ENCODE data around the gene PRDM11. TPM values are rescaled to one million over a fixed set of nuclear protein-coding genes. Genes with fewer than 3 reads are reported as not detected.
A peak's percentile ranks its signal among the peaks of the same experiment; 100 is the strongest.

PRDM11 gene
- total RNA-seq, 1 experiment from 2014 or later = 2.7 TPM

- Histone ChIP-seq H3K4me2 (ENCODE audit: low read depth, low read length, poor library complexity, severe bottlenecking) (no peak overlapping the region), H3K4me3 (ENCODE audit: low read length) (no peak overlapping the region), H3K36me3 (ENCODE audit: insufficient read depth, low read length) (no peaks in the 10 kb centered on the region), H3K9ac (ENCODE audit: low read length) (no peak overlapping the region), H2AFZ (ENCODE audit: low read length) (no peak overlapping the region), H3K27ac (ENCODE audit: low read length) (no peak overlapping the region), H3K79me2 (ENCODE audit: low read length) (no peaks in the 10 kb centered on the region), H3K9me2 (replicated peaks; ENCODE audit: insufficient read depth, low read length) (no peaks in the 10 kb centered on the region), H3K27me3 (ENCODE audit: low read length) (no peaks in the 10 kb centered on the region), H3K4me1 (ENCODE audit: low read length) (peaks cover 24% of the 10 kb centered on the region), H3K9me3 (ENCODE audit: low read length) (no peaks in the 10 kb centered on the region), H4K20me1 (ENCODE audit: insufficient read depth, low read depth, low read length) (no peaks in the 10 kb centered on the region)
- DNase-seq = no peak
Measured at GRCh38 chr11:45104790-45105084, 41.7 kb upstream of the PRDM11 start.

GRCh38 chr11:45105233-45105983 is 41.0 kb upstream of the PRDM11 start:
- H3K27ac ChIP-seq (ENCODE audit: low read length) = no peak overlapping the region
- no peaks in the 10 kb centered on the region for H3K9me2 ChIP-seq (replicated peaks; ENCODE audit: insufficient read depth, low read length)
- no peaks in the 10 kb centered on the region for H3K9me3 ChIP-seq (ENCODE audit: low read length)
- H3K4me1 ChIP-seq (ENCODE audit: low read length) = peaks cover 24% of the 10 kb centered on the region
- H3K36me3 ChIP-seq (ENCODE audit: insufficient read depth, low read length) = no peaks in the 10 kb centered on the region
- no peaks in the 10 kb centered on the region for H3K27me3 ChIP-seq (ENCODE audit: low read length)
- no peak overlapping the region for H3K9ac ChIP-seq (ENCODE audit: low read length)
- H3K79me2 ChIP-seq (ENCODE audit: low read length) = no peaks in the 10 kb centered on the region
- no peak overlapping the region for H2AFZ ChIP-seq (ENCODE audit: low read length)
- no peak overlapping the region for H3K4me2 ChIP-seq (ENCODE audit: low read depth, low read length, poor library complexity, severe bottlenecking)
- no peaks in the 10 kb centered on the region for H4K20me1 ChIP-seq (ENCODE audit: insufficient read depth, low read depth, low read length)
- peak; percentile 83 for DNase-seq
- H3K4me3 ChIP-seq (ENCODE audit: low read length) = no peak overlapping the region

- no peak overlapping the region for H3K9ac ChIP-seq (ENCODE audit: low read length)
Measured at GRCh38 chr11:45105984-45106375, 40.5 kb upstream of the PRDM11 start.

GRCh38 chr11:45106440-45106839 is 40.0 kb upstream of the PRDM11 start:
- DNase-seq = no peak
- Histone ChIP-seq H3K9ac (ENCODE audit: low read length) (no peak overlapping the region), H3K4me1 (ENCODE audit: low read length) (peaks cover 18% of the 10 kb centered on the region), H3K27ac (ENCODE audit: low read length) (no peak overlapping the region), H3K4me3 (ENCODE audit: low read length) (no peak overlapping the region), H3K36me3 (ENCODE audit: insufficient read depth, low read length) (no peaks in the 10 kb centered on the region), H3K9me3 (ENCODE audit: low read length) (no peaks in the 10 kb centered on the region), H3K27me3 (ENCODE audit: low read length) (no peaks in the 10 kb centered on the region), H3K9me2 (replicated peaks; ENCODE audit: insufficient read depth, low read length) (no peaks in the 10 kb centered on the region), H4K20me1 (ENCODE audit: insufficient read depth, low read depth, low read length) (no peaks in the 10 kb centered on the region), H3K79me2 (ENCODE audit: low read length) (no peaks in the 10 kb centered on the region), H3K4me2 (ENCODE audit: low read depth, low read length, poor library complexity, severe bottlenecking) (no peak overlapping the region), H2AFZ (ENCODE audit: low read length) (no peak overlapping the region)

More at GRCh38 chr11:45105984-45106375, 40.5 kb upstream of the PRDM11 start:
- Histone ChIP-seq H3K4me1 (ENCODE audit: low read length) (peaks cover 18% of the 10 kb centered on the region), H3K36me3 (ENCODE audit: insufficient read depth, low read length) (no peaks in the 10 kb centered on the region), H3K9me3 (ENCODE audit: low read length) (no peaks in the 10 kb centered on the region), H3K79me2 (ENCODE audit: low read length) (no peaks in the 10 kb centered on the region), H3K4me2 (ENCODE audit: low read depth, low read length, poor library complexity, severe bottlenecking) (no peak overlapping the region), H2AFZ (ENCODE audit: low read length) (no peak overlapping the region), H3K4me3 (ENCODE audit: low read length) (no peak overlapping the region), H3K27me3 (ENCODE audit: low read length) (no peaks in the 10 kb centered on the region), H3K9me2 (replicated peaks; ENCODE audit: insufficient read depth, low read length) (no peaks in the 10 kb centered on the region), H3K27ac (ENCODE audit: low read length) (no peak overlapping the region), H4K20me1 (ENCODE audit: insufficient read depth, low read depth, low read length) (no peaks in the 10 kb centered on the region)
- no peak for DNase-seq

- H3K27ac ChIP-seq (ENCODE audit: low read length) = no peak overlapping the region
- no peaks in the 10 kb centered on the region for H3K9me2 ChIP-seq (replicated peaks; ENCODE audit: insufficient read depth, low read length)
- H3K27me3 ChIP-seq (ENCODE audit: low read length) = no peaks in the 10 kb centered on the region
- no peaks in the 10 kb centered on the region for H3K79me2 ChIP-seq (ENCODE audit: low read length)
- H4K20me1 ChIP-seq (ENCODE audit: insufficient read depth, low read depth, low read length) = no peaks in the 10 kb centered on the region
- H3K9me3 ChIP-seq (ENCODE audit: low read length) = no peaks in the 10 kb centered on the region
- H2AFZ ChIP-seq (ENCODE audit: low read length) = no peak overlapping the region
- H3K4me2 ChIP-seq (ENCODE audit: low read depth, low read length, poor library complexity, severe bottlenecking) = no peak overlapping the region
- no peak overlapping the region for H3K9ac ChIP-seq (ENCODE audit: low read length)
- H3K4me3 ChIP-seq (ENCODE audit: low read length) = no peak overlapping the region
- no peaks in the 10 kb centered on the region for H3K36me3 ChIP-seq (ENCODE audit: insufficient read depth, low read length)
- DNase-seq = no peak
- peaks cover 18% of the 10 kb centered on the region for H3K4me1 ChIP-seq (ENCODE audit: low read length)
Measured at GRCh38 chr11:45107029-45107428, 39.4 kb upstream of the PRDM11 start.

- no peaks in the 10 kb centered on the region for H3K79me2 ChIP-seq (ENCODE audit: low read length)
- H3K4me3 ChIP-seq (ENCODE audit: low read length) = no peak overlapping the region
- no peaks in the 10 kb centered on the region for H4K20me1 ChIP-seq (ENCODE audit: insufficient read depth, low read depth, low read length)
- peaks cover 12% of the 10 kb centered on the region for H3K4me1 ChIP-seq (ENCODE audit: low read length)
- H3K4me2 ChIP-seq (ENCODE audit: low read depth, low read length, poor library complexity, severe bottlenecking) = no peak overlapping the region
- H3K36me3 ChIP-seq (ENCODE audit: insufficient read depth, low read length) = no peaks in the 10 kb centered on the region
- H3K9me2 ChIP-seq (replicated peaks; ENCODE audit: insufficient read depth, low read length) = no peaks in the 10 kb centered on the region
- no peak overlapping the region for H3K9ac ChIP-seq (ENCODE audit: low read length)
- H3K27me3 ChIP-seq (ENCODE audit: low read length) = no peaks in the 10 kb centered on the region
- no peak overlapping the region for H3K27ac ChIP-seq (ENCODE audit: low read length)
- H3K9me3 ChIP-seq (ENCODE audit: low read length) = no peaks in the 10 kb centered on the region
- no peak for DNase-seq
- no peak overlapping the region for H2AFZ ChIP-seq (ENCODE audit: low read length)
Measured at GRCh38 chr11:45108070-45109064, 38.1 kb upstream of the PRDM11 start.

GRCh38 chr11:45109400-45109799 is 37.0 kb upstream of the PRDM11 start:
- Histone ChIP-seq H3K79me2 (ENCODE audit: low read length) (no peaks in the 10 kb centered on the region), H3K4me2 (ENCODE audit: low read depth, low read length, poor library complexity, severe bottlenecking) (no peak overlapping the region), H3K4me3 (ENCODE audit: low read length) (no peak overlapping the region), H3K9me3 (ENCODE audit: low read length) (no peaks in the 10 kb centered on the region), H3K27me3 (ENCODE audit: low read length) (no peaks in the 10 kb centered on the region), H4K20me1 (ENCODE audit: insufficient read depth, low read depth, low read length) (no peaks in the 10 kb centered on the region), H3K27ac (ENCODE audit: low read length) (no peak overlapping the region), H3K4me1 (ENCODE audit: low read length) (peaks cover 12% of the 10 kb centered on the region), H3K9ac (ENCODE audit: low read length) (no peak overlapping the region), H3K36me3 (ENCODE audit: insufficient read depth, low read length) (no peaks in the 10 kb centered on the region), H2AFZ (ENCODE audit: low read length) (no peak overlapping the region), H3K9me2 (replicated peaks; ENCODE audit: insufficient read depth, low read length) (no peaks in the 10 kb centered on the region)
- no peak for DNase-seq

GRCh38 chr11:45110562-45110961 is 35.9 kb upstream of the PRDM11 start:
- peak; percentile 90 for DNase-seq
- Histone ChIP-seq H3K9me3 (ENCODE audit: low read length) (no peaks in the 10 kb centered on the region), H3K4me2 (ENCODE audit: low read depth, low read length, poor library complexity, severe bottlenecking) (no peak overlapping the region), H3K27me3 (ENCODE audit: low read length) (no peaks in the 10 kb centered on the region), H2AFZ (ENCODE audit: low read length) (no peak overlapping the region), H3K9ac (ENCODE audit: low read length) (no peak overlapping the region), H3K36me3 (ENCODE audit: insufficient read depth, low read length) (no peaks in the 10 kb centered on the region), H4K20me1 (ENCODE audit: insufficient read depth, low read depth, low read length) (no peaks in the 10 kb centered on the region), H3K79me2 (ENCODE audit: low read length) (no peaks in the 10 kb centered on the region), H3K4me3 (ENCODE audit: low read length) (no peak overlapping the region), H3K27ac (ENCODE audit: low read length) (no peak overlapping the region), H3K4me1 (ENCODE audit: low read length) (peaks cover 12% of the 10 kb centered on the region), H3K9me2 (replicated peaks; ENCODE audit: insufficient read depth, low read length) (no peaks in the 10 kb centered on the region)

All from Karpas-422 (cell line).